K562 (cell line): Measurements from ENCODE around the gene CACNA1C. TPM values are rescaled to one million over a fixed set of nuclear protein-coding genes. Genes with fewer than 3 reads are reported as not detected.

Source experiments
- ATAC-seq: fragments of 200-7000 bp; cut with Tn5 transposase; 3 replicates; pipeline ENCODE4 v1.9.1; 2020; ENCODE audit warnings: moderate library complexity
- BruUV-seq: library from RNA; stranded (reverse); fragments of 400-500 nt; replicated peaks from 2 replicates; lab custom pipeline; 2021; lab: Mats Ljungman, UMichigan
- CTCF ChIA-PET: fragments of 300-600 bp; formaldehyde crosslinking; extraction: SDS; loops from one replicate; lab custom pipeline; 2021; ENCODE audit warnings: low intra/inter-chr PET ratio; lab: Yijun Ruan, JAX
- POLR2A ChIA-PET: fragments of 300-600, 350-650 bp; sonication (Branson Sonifier 250); formaldehyde crosslinking; extraction: SDS; loops from one replicate; lab custom pipeline; 2021; ENCODE audit warnings: antibody characterized with exemption, inconsistent platforms; lab: Yijun Ruan, JAX
- DNase-seq, 4 experiments: peaks; one replicate each; pipeline versions ENCODE4 v3.0.0 to v3.0.0-alpha.2; 2011 to 2018; ENCODE audit warnings: low spot score in 3 of 4, mixed read lengths in 3 of 4; ENCODE audit errors: extremely low read depth in 1 of 4
- FAIRE-seq: peaks from 2 replicates; lab custom pipeline; 2011; peaks lifted over from hg19 to GRCh38; lab: Jason Lieb, UNC
- H2AFZ ChIP-seq: 2 replicates; pipeline ENCODE4 v1.6.0; 2011; ENCODE audit warnings: low read depth, low read length, control low read depth, inconsistent platforms
- H3K27ac ChIP-seq: fragments of 200-600 bp; 3 replicates; pipeline ENCODE4 v1.8.0; 2011; ENCODE audit warnings: low read depth, mild to moderate bottlenecking, control low read depth, inconsistent platforms, low read length, moderate library complexity, mixed read lengths; ENCODE audit errors: extremely low read depth
- H3K27me3 ChIP-seq, 2 experiments: fragments of 300-600 bp in 1 of 2; 2 replicates in 1 of 2; 3 replicates in 1 of 2; pipeline versions ENCODE4 v1.6.0 to v1.8.0; 2011; ENCODE audit warnings: inconsistent platforms in 2 of 2, low read length in 2 of 2, mild to moderate bottlenecking in 1 of 2, mixed read lengths in 1 of 2, moderate library complexity in 1 of 2; ENCODE audit not compliant: control insufficient read depth in 2 of 2, insufficient read depth in 2 of 2
- H3K36me3 ChIP-seq: fragments of 300-600 bp; 3 replicates; pipeline ENCODE4 v1.8.0; 2011; ENCODE audit warnings: mild to moderate bottlenecking, low read length, inconsistent platforms; ENCODE audit not compliant: control insufficient read depth, insufficient read depth
- H3K4me1 ChIP-seq, 2 experiments: fragments of 200-600 bp in 1 of 2; replicated peaks in 1 of 2; 2 replicates in 1 of 2; 3 replicates in 1 of 2; pipeline versions ENCODE4 v1.5.1 to v1.8.0; 2011; ENCODE audit warnings: inconsistent platforms in 2 of 2, low read length in 2 of 2, mild to moderate bottlenecking in 1 of 2, mixed read lengths in 1 of 2, moderate library complexity in 1 of 2; ENCODE audit not compliant: control insufficient read depth in 2 of 2, insufficient read depth in 2 of 2
- H3K4me2 ChIP-seq: 2 replicates; pipeline ENCODE4 v1.6.1; 2011; ENCODE audit warnings: low read length, control low read depth, inconsistent platforms, mixed read lengths; ENCODE audit not compliant: insufficient read depth
- H3K4me3 ChIP-seq: fragments of 200-600 bp; sonication (generic), shearing (Covaris generic); 2 replicates; pipeline ENCODE4 v1.5.1; 2016; ENCODE audit warnings: control low read depth, inconsistent platforms
- H3K79me2 ChIP-seq: fragments of 200-600 bp; 3 replicates; pipeline ENCODE4 v1.8.0; 2011; ENCODE audit warnings: low read length, inconsistent platforms; ENCODE audit not compliant: control insufficient read depth, insufficient read depth
- H3K9ac ChIP-seq, 2 experiments: 2 replicates each; pipeline versions ENCODE4 v1.6.0 to v1.6.1; 2011; ENCODE audit warnings: low read depth in 2 of 2, low read length in 2 of 2, control low read depth in 1 of 2, inconsistent platforms in 1 of 2, mild to moderate bottlenecking in 1 of 2, mixed read lengths in 1 of 2; ENCODE audit not compliant: insufficient read depth in 1 of 2
- H3K9me1 ChIP-seq: one replicate; pipeline ENCODE4 v1.6.0; 2011; ENCODE audit warnings: inconsistent platforms, mild to moderate bottlenecking, low read length, moderate library complexity; ENCODE audit not compliant: control insufficient read depth, insufficient read depth
- H3K9me3 ChIP-seq: replicated peaks from 2 replicates; pipeline ENCODE4 v1.5.1; 2011; ENCODE audit warnings: low read depth, low read length, inconsistent platforms; ENCODE audit not compliant: control insufficient read depth, insufficient read depth
- H4K20me1 ChIP-seq: replicated peaks from 2 replicates; pipeline ENCODE4 v1.6.1; 2011; ENCODE audit warnings: low read length, inconsistent platforms, mixed read lengths; ENCODE audit not compliant: control insufficient read depth, insufficient read depth
- ARNT ChIP-seq, 2 experiments: fragments of 450-650 bp; IDR thresholded peaks; 2 replicates each; pipeline ENCODE4 v1.6.1; 2016; ENCODE audit warnings: mild to moderate bottlenecking in 1 of 2
- ETV1 ChIP-seq: fragments of 450-650 bp; conservative IDR thresholded peaks from 2 replicates; pipeline ENCODE4 v1.6.1; 2016; ENCODE audit warnings: missing genetic modification characterization, control low read depth, low read depth, missing compliant biosample characterization
- GTF2B ChIP-seq: IDR thresholded peaks from 2 replicates; pipeline ENCODE4 v1.6.1; 2011; ENCODE audit not compliant: insufficient read length; ENCODE audit errors: extremely low read depth
- HMBOX1 ChIP-seq: sonication (generic); IDR thresholded peaks from 2 replicates; pipeline ENCODE4 v1.6.1; 2016
- HMG20A ChIP-seq: fragments of 450-650 bp; formaldehyde crosslinking; conservative IDR thresholded peaks from 2 replicates; pipeline ENCODE4 v1.4.0; 2020; ENCODE audit warnings: mild to moderate bottlenecking, mixed read lengths
- HOMEZ ChIP-seq: fragments of 250-450 bp; sonication (Bioruptor Pico); IDR thresholded peaks from 2 replicates; pipeline ENCODE4 v1.4.0; 2020; ENCODE audit warnings: mild to moderate bottlenecking, moderate library complexity
- MAFF ChIP-seq: IDR thresholded peaks from 2 replicates; pipeline ENCODE4 v1.6.1; 2012; ENCODE audit warnings: low read length, improper control_type of control experiment
- NCOA1 ChIP-seq: fragments of 450-650 bp; IDR thresholded peaks from 2 replicates; pipeline ENCODE4 v1.6.1; 2016; ENCODE audit warnings: low read depth
- SIN3B ChIP-seq: fragments of 450-650 bp; IDR thresholded peaks from 2 replicates; pipeline ENCODE4 v1.6.1; 2017; ENCODE audit warnings: low read depth, mild to moderate bottlenecking, moderate library complexity
- TFAP4 ChIP-seq: sonication (generic); formaldehyde crosslinking; IDR thresholded peaks from 2 replicates; pipeline ENCODE4 v1.8.0; 2022; ENCODE audit warnings: missing genetic modification reagents, mild to moderate bottlenecking, moderate library complexity, borderline replicate concordance
- UBTF ChIP-seq, 2 experiments: IDR thresholded peaks; 2 replicates each; pipeline ENCODE4 v1.6.1; 2012; ENCODE audit warnings: improper control_type of control experiment in 2 of 2, low read depth in 2 of 2, low read length in 2 of 2, borderline replicate concordance in 1 of 2
- XRCC3 ChIP-seq: fragments of 450-650 bp; IDR thresholded peaks from 2 replicates; pipeline ENCODE4 v1.6.1; 2017; ENCODE audit warnings: mild to moderate bottlenecking, moderate library complexity
- ZBTB2 ChIP-seq: fragments of 450-650 bp; IDR thresholded peaks from 2 replicates; pipeline ENCODE4 v1.6.1; 2016; ENCODE audit warnings: antibody characterized with exemption
- ZNF239 ChIP-seq: fragments of 250-450 bp; sonication (Bioruptor Pico); IDR thresholded peaks from 2 replicates; pipeline ENCODE4 v1.4.0; 2020; ENCODE audit warnings: mild to moderate bottlenecking
- WGBS: fragments of 100-300 bp; shearing (Covaris generic); methylation state at CpG from one replicate; pipeline ENCODE4 v1.1.6; 2016; ENCODE audit warnings: low coverage, mixed read lengths; ENCODE audit not compliant: insufficient coverage; ENCODE audit errors: missing lambda C conversion rate; 5-methylcytosine and 5-hydroxymethylcytosine counted together
- in situ Hi-C: fragments of 300-500 bp; cut with MboI; formaldehyde crosslinking; loops from 4 replicates; pipeline ENCODE4 v1.15.0; 2018; ENCODE audit warnings: inconsistent platforms, mixed read lengths
- intact Hi-C: fragments of 100-400 bp; cut with micrococcal nuclease; formaldehyde crosslinking; loops from 2 replicates; pipeline ENCODE4 v1.14.2; 2022
- polyA plus RNA-seq, 8 experiments: library from polyadenylated mRNA; depleted of rRNA in 4 of 8; stranded (reverse) in 5 of 8; unstranded in 3 of 8; fragments of >200 nt; fragmentation: Nextera tagmentation in 2 of 8; fragmentation: Illumina TruSeq in 1 of 8; extraction: Ambion mirVana in 2 of 8; extraction: Trizol in 1 of 8; gene quantifications; 2 replicates each; pipeline versions ENCODE4 v1.2.1 to v1.2.3, GENCODE V29; 2011 to 2014; ENCODE audit warnings: inconsistent platforms in 1 of 8, missing spikeins in 1 of 8
- total RNA-seq, 7 experiments: library from RNA; depleted of rRNA in 6 of 7; stranded (reverse); fragments of >200 nt in 6 of 7; fragmentation: Illumina TruSeq in 2 of 7; extraction: Trizol in 2 of 7; gene quantifications; 2 replicates each; pipeline versions ENCODE4 v1.2.1 to v1.2.3, GENCODE V29; 2011 to 2021; ENCODE audit warnings: low replicate concordance in 1 of 7

CACNA1C gene
- total and polyA plus RNA-seq, 9 of the 15 experiments (the other 6 are each of a cell fraction or from before 2014, with no cell fraction given) = not detected

GRCh38 chr12:2240984-2241383 is 188.2 kb downstream of the CACNA1C start (continued):
- TF ChIP-seq UBTF (IDR thresholded peaks at IDR 0.05; ENCODE audit: borderline replicate concordance in 1 of 2, low read depth in 2 of 2, low read length in 2 of 2) (no peak), MAFF (no peak), ETV1 (no peak), ARNT (IDR thresholded peaks at IDR 0.05) (no peak), ZBTB2 (no peak)

GRCh38 chr12:2242216-2242615 is 189.4 kb downstream of the CACNA1C start:
- in situ Hi-C loops = no loop called here
- Histone ChIP-seq H3K79me2 (no peaks in the 10 kb centered on the region), H2AFZ (no peak overlapping the region), H3K4me3 (no peak overlapping the region), H3K36me3 (no peaks in the 10 kb centered on the region), H3K27ac (no peak overlapping the region), H3K9me3 (no peaks in the 10 kb centered on the region), H3K4me1 (no peaks in the 10 kb centered on the region), H3K27me3 (peaks cover 0 to 26% of the 10 kb centered on the region in 2 experiments; a peak in 2 of 5 replicates), H3K4me2 (no peak overlapping the region), H3K9me1 (no peaks in the 10 kb centered on the region), H3K9ac (no peak overlapping the region), H4K20me1 (no peaks in the 10 kb centered on the region)
- 0% methylated on average over 5 of the region's 5 CpGs for WGBS
- POLR2A ChIA-PET = no interaction called here
- intact Hi-C loops = no loop called here
- DNase-seq (no peak), FAIRE-seq (no peak), ATAC-seq (no peak)
- BruUV-seq = no TSS peak
- CTCF ChIA-PET = no interaction called here
- TF ChIP-seq GTF2B (no peak), NCOA1 (no peak), SIN3B (no peak), HOMEZ (CRISPR knock-in tag) (no peak), TFAP4 (no peak), HMG20A (no peak), ZNF239 (CRISPR knock-in tag) (no peak), XRCC3 (no peak), HMBOX1 (no peak)
